CD4-positive, alpha-beta memory T cell (primary cell): ENCODE measurements around the gene TMEM209. TPM values are rescaled to one million over a fixed set of nuclear protein-coding genes. Genes with fewer than 3 reads are reported as not detected.
A peak's percentile ranks its signal among the peaks of the same experiment; 100 is the strongest.

Experiments
- CTCF ChIA-PET: fragments of 350-600 bp; sonication (Branson Sonifier 250); formaldehyde crosslinking; loops from one replicate; lab custom pipeline; 2021; ENCODE audit warnings: inconsistent platforms; ENCODE audit not compliant: partially characterized antibody; lab: Charles Lee
- POLR2A ChIA-PET: fragments of 350-600 bp; sonication (Branson Sonifier 250); formaldehyde crosslinking; loops from one replicate; lab custom pipeline; 2021; ENCODE audit not compliant: partially characterized antibody; lab: Charles Lee
- DNase-seq, 5 donors: peaks; one replicate each; pipeline versions ENCODE4 v3.0.0 to v3.0.0-alpha.2; 2020 to 2022; ENCODE audit warnings: mixed read lengths in 1 of 5
- H3K27ac ChIP-seq: one replicate; pipeline ENCODE4 v1.7.0; 2013; ENCODE audit warnings: low read depth, low read length
- H3K27me3 ChIP-seq: 2 replicates; pipeline ENCODE4 v1.7.0; 2013; ENCODE audit warnings: mild to moderate bottlenecking, low read length, moderate library complexity; ENCODE audit not compliant: insufficient read depth
- H3K36me3 ChIP-seq: 2 replicates; pipeline ENCODE4 v1.7.0; 2013; ENCODE audit warnings: mild to moderate bottlenecking, low read length, moderate library complexity; ENCODE audit not compliant: insufficient read depth
- H3K4me1 ChIP-seq: 2 replicates; pipeline ENCODE4 v1.7.0; 2013; ENCODE audit warnings: mild to moderate bottlenecking, low read length, moderate library complexity; ENCODE audit not compliant: insufficient read depth
- H3K4me3 ChIP-seq, 2 donors: one replicate each; pipeline ENCODE4 v1.7.0; 2013; ENCODE audit warnings: low read length in 2 of 2, mild to moderate bottlenecking in 1 of 2
- H3K9me3 ChIP-seq, 2 donors: one replicate each; pipeline ENCODE4 v1.7.0; 2013; ENCODE audit warnings: low read length in 2 of 2, control low read depth in 1 of 2; ENCODE audit not compliant: control insufficient read depth in 1 of 2
- H3K27ac Mint-ChIP-seq, 7 donors: one replicate each; pipeline ENCODE4 v1.8.0; 2020 to 2021; ENCODE audit warnings: mixed read lengths in 7 of 7, mild to moderate bottlenecking in 6 of 7, inconsistent platforms in 3 of 7, moderate library complexity in 3 of 7
- H3K27me3 Mint-ChIP-seq, 2 donors: one replicate each; pipeline ENCODE4 v1.8.0; 2020 to 2021; ENCODE audit warnings: mixed read lengths in 2 of 2
- H3K36me3 Mint-ChIP-seq, 2 donors: one replicate each; pipeline ENCODE4 v1.8.0; 2020 to 2021; ENCODE audit warnings: mixed read lengths in 2 of 2, inconsistent platforms in 1 of 2, mild to moderate bottlenecking in 1 of 2
- H3K4me1 Mint-ChIP-seq, 4 donors: one replicate each; pipeline ENCODE4 v1.8.0; 2020 to 2021; ENCODE audit warnings: mixed read lengths in 4 of 4, mild to moderate bottlenecking in 1 of 4
- H3K4me3 Mint-ChIP-seq, 8 donors: one replicate each; pipeline ENCODE4 v1.8.0; 2020 to 2021; ENCODE audit warnings: mixed read lengths in 8 of 8, mild to moderate bottlenecking in 7 of 8, moderate library complexity in 6 of 8, inconsistent platforms in 3 of 8
- H3K9me3 Mint-ChIP-seq, 8 donors: one replicate each; pipeline ENCODE4 v1.8.0; 2020 to 2021; ENCODE audit warnings: mixed read lengths in 8 of 8, mild to moderate bottlenecking in 5 of 8, inconsistent platforms in 3 of 8, moderate library complexity in 1 of 8
- intact Hi-C: fragments of 100-400 bp; cut with micrococcal nuclease; formaldehyde crosslinking; loops from one replicate; pipeline ENCODE4 v1.15.1; 2023
- polyA plus RNA-seq, 2 donors: library from polyadenylated mRNA; unstranded; fragments of 300-500 nt; fragmentation: Illumina TruSeq; gene quantifications; one replicate each; pipeline ENCODE4 v1.2.3, GENCODE V29; 2021
- total RNA-seq, 2 experiments: library from RNA; stranded (reverse); gene quantifications; one replicate each; pipeline ENCODE4 v1.2.3, GENCODE V29; 2021

TMEM209 gene
- total and polyA plus RNA-seq, 4 experiments from 2014 or later, result 34.5 to 48.8 (median 40.2) TPM

GRCh38 chr7:130154501-130155317 is 50.5 kb downstream of the TMEM209 start:
- H3K9me3 Mint-ChIP-seq, result peaks cover 0 to 34% (median 14%) of the 10 kb centered on the region in 8 donors
- ChIA-PET CTCF (no interaction called here), POLR2A (no interaction called here)
- H3K4me3 Mint-ChIP-seq, result no peak overlapping the region
- no peaks in the 10 kb centered on the region for H3K4me1 Mint-ChIP-seq
- H3K27ac Mint-ChIP-seq, result no peak overlapping the region
- peaks cover 2% of the 10 kb centered on the region in 2 donors for H3K27me3 Mint-ChIP-seq
- Histone ChIP-seq H3K36me3 (no peaks in the 10 kb centered on the region), H3K4me1 (peaks cover 6% of the 10 kb centered on the region), H3K27ac (no peak overlapping the region), H3K9me3 (no peaks in the 10 kb centered on the region), H3K4me3 (no peak overlapping the region), H3K27me3 (no peaks in the 10 kb centered on the region)
- DNase-seq, result no peak
- intact Hi-C loops, result no loop called here
- H3K36me3 Mint-ChIP-seq, result peaks cover 10 to 16% of the 10 kb centered on the region in 2 donors

GRCh38 chr7:130154131-130154500 is 51.1 kb downstream of the TMEM209 start:
- Mint-ChIP-seq H3K36me3 (peaks cover 6 to 12% of the 10 kb centered on the region in 2 donors), H3K9me3 (peaks cover 0 to 29% (median 14%) of the 10 kb centered on the region in 8 donors), H3K4me3 (no peak overlapping the region), H3K27me3 (peaks cover 2% of the 10 kb centered on the region in 2 donors), H3K27ac (no peak overlapping the region), H3K4me1 (no peaks in the 10 kb centered on the region)
- Histone ChIP-seq H3K27me3 (no peaks in the 10 kb centered on the region), H3K36me3 (no peaks in the 10 kb centered on the region), H3K4me3 (no peak overlapping the region), H3K27ac (no peak overlapping the region), H3K9me3 (no peaks in the 10 kb centered on the region), H3K4me1 (peaks cover 6% of the 10 kb centered on the region)
- intact Hi-C loops, result no loop called here
- ChIA-PET POLR2A (no interaction called here), CTCF (no interaction called here)
- no peak for DNase-seq

GRCh38 chr7:130153211-130153908 is 51.8 kb downstream of the TMEM209 start:
- POLR2A ChIA-PET, result no interaction called here
- H3K27me3 ChIP-seq, result no peaks in the 10 kb centered on the region

GRCh38 chr7:130152493-130153210 is 52.6 kb downstream of the TMEM209 start:
- ChIA-PET CTCF (no interaction called here), POLR2A (no interaction called here)
- Histone ChIP-seq H3K4me3 (no peak overlapping the region), H3K9me3 (no peaks in the 10 kb centered on the region), H3K4me1 (peaks cover 6% of the 10 kb centered on the region), H3K36me3 (no peaks in the 10 kb centered on the region), H3K27me3 (no peaks in the 10 kb centered on the region), H3K27ac (no peak overlapping the region)
- Mint-ChIP-seq H3K27ac (no peak overlapping the region), H3K27me3 (peaks cover 2% of the 10 kb centered on the region in 2 donors), H3K9me3 (peaks cover 0 to 17% (median 7%) of the 10 kb centered on the region in 8 donors), H3K4me1 (no peaks in the 10 kb centered on the region), H3K4me3 (no peak overlapping the region), H3K36me3 (peaks cover 0 to 7% of the 10 kb centered on the region in 2 donors)
- DNase-seq, result peak in 3 of 5 donors; percentile 8 to 21 (median 17)
- intact Hi-C loops, result no loop called here

More at GRCh38 chr7:130153211-130153908, 51.8 kb downstream of the TMEM209 start:
- H3K4me3 Mint-ChIP-seq, result no peak overlapping the region
- H3K9me3 Mint-ChIP-seq, result peaks cover 0 to 24% (median 12%) of the 10 kb centered on the region in 8 donors
- H3K36me3 Mint-ChIP-seq, result peaks cover 0 to 7% of the 10 kb centered on the region in 2 donors
- H3K36me3 ChIP-seq, result no peaks in the 10 kb centered on the region
- no peak overlapping the region for H3K4me3 ChIP-seq
- intact Hi-C loops, result no loop called here
- no peak overlapping the region for H3K27ac ChIP-seq
- H3K4me1 Mint-ChIP-seq, result no peaks in the 10 kb centered on the region
- CTCF ChIA-PET, result no interaction called here
- no peak overlapping the region for H3K27ac Mint-ChIP-seq
- peaks cover 2% of the 10 kb centered on the region in 2 donors for H3K27me3 Mint-ChIP-seq
- no peak for DNase-seq
- no peaks in the 10 kb centered on the region for H3K9me3 ChIP-seq
- peaks cover 6% of the 10 kb centered on the region for H3K4me1 ChIP-seq

GRCh38 chr7:130151591-130152492 is 53.4 kb downstream of the TMEM209 start:
- ChIA-PET POLR2A (no interaction called here), CTCF (no interaction called here)
- Histone ChIP-seq H3K9me3 (no peaks in the 10 kb centered on the region), H3K27me3 (no peaks in the 10 kb centered on the region), H3K4me1 (peaks cover 6% of the 10 kb centered on the region), H3K4me3 (no peak overlapping the region), H3K36me3 (no peaks in the 10 kb centered on the region), H3K27ac (no peak overlapping the region)
- intact Hi-C loops, result no loop called here
- peak in 4 of 5 donors; percentile 46 to 50 (median 48) for DNase-seq
- Mint-ChIP-seq H3K4me3 (no peak overlapping the region), H3K4me1 (no peaks in the 10 kb centered on the region), H3K27ac (no peak overlapping the region), H3K36me3 (peaks cover 0 to 3% of the 10 kb centered on the region in 2 donors), H3K27me3 (peaks cover 2% of the 10 kb centered on the region in 2 donors), H3K9me3 (peaks cover 0 to 10% (median 4%) of the 10 kb centered on the region in 8 donors)

GRCh38 chr7:130150587-130150986 is 54.6 kb downstream of the TMEM209 start:
- intact Hi-C loops, result no loop called here
- Histone ChIP-seq H3K9me3 (no peaks in the 10 kb centered on the region), H3K36me3 (no peaks in the 10 kb centered on the region), H3K4me3 (no peak overlapping the region), H3K27me3 (no peaks in the 10 kb centered on the region), H3K4me1 (peaks cover 6% of the 10 kb centered on the region), H3K27ac (no peak overlapping the region)
- peak overlapping the region in 3 of 7 donors; percentile 25 to 47 (median 42) for H3K27ac Mint-ChIP-seq
- peaks cover 0 to 3% (median 2%) of the 10 kb centered on the region in 8 donors for H3K9me3 Mint-ChIP-seq
- H3K36me3 Mint-ChIP-seq, result no peaks in the 10 kb centered on the region
- no peak for DNase-seq
- ChIA-PET CTCF (no interaction called here), POLR2A (no interaction called here)
- H3K4me1 Mint-ChIP-seq, result peaks cover 0 to 1% (median 0%) of the 10 kb centered on the region in 4 donors
- no peak overlapping the region for H3K4me3 Mint-ChIP-seq
- H3K27me3 Mint-ChIP-seq, result peaks cover 1 to 2% of the 10 kb centered on the region in 2 donors
